Measurements from ENCODE around the gene ERMARD.

ERMARD gene

GRCh38 chr6:169803816-169804340 is 52.5 kb downstream of the ERMARD start:
- no peak for DNase-seq

- DNase-seq, result no peak
These were observed 53.0 kb downstream of the ERMARD start for GRCh38 chr6:169804427-169804826.

GRCh38 chr6:169805242-169805838 is 53.9 kb downstream of the ERMARD start:
- no peak for DNase-seq

GRCh38 chr6:169806701-169807100 is 55.3 kb downstream of the ERMARD start:
- no peak for DNase-seq

DNA sequence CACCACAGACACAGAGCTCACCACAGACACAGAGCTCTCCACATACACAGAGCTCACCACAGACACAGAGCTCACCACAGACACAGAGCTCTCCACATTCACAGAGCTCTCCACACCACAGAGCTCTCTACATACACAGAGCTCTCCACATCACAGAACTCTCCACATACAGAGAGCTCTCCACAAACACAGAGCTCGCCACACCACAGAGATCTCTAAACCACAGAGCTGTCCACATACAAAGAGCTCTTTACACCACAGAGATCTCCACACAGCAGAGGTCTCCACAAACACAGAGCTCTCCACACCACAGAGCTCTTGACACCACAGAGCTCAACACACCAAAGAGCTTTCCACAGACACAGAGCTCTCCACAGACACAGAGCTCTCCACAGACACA is 55.8 kb downstream of the ERMARD start:
- no peak for DNase-seq

GRCh38 chr6:169807699-169808607 is 56.5 kb downstream of the ERMARD start:
- no peak for DNase-seq

DNA sequence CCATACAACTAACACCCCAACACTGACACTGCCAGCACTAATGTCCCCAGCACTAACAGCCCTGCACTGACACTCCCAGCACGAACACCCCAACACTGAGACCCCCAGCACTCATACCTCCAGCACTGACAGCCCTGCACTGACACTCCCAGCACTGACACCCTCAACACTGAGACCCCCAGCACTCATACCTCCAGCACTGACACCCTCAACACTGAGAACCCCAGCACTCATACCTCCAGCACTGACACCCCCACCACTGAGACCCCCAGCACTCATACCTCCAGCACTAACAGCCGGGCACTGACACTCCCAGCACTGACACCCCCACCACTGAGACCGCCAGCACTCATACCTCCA is 57.2 kb downstream of the ERMARD start:
- no peak for DNase-seq

DNA sequence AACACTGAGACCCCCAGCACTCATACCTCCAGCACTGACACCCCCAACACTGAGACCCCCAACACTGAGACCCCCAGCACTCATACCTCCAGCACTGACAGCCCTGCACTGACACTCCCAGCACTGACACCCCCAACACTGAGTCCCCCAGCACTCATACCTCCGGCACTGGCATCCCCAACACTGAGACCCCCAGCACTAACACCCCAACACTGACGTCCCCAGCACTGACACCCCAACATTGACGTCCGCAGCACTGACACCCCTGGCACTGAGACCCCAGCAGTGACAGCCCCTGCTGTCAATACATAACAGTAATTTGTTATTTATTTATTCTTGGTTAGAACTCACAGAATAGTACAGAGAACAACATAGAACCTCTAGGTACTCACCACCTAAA is 58.0 kb downstream of the ERMARD start:
- no peak for DNase-seq

DNA sequence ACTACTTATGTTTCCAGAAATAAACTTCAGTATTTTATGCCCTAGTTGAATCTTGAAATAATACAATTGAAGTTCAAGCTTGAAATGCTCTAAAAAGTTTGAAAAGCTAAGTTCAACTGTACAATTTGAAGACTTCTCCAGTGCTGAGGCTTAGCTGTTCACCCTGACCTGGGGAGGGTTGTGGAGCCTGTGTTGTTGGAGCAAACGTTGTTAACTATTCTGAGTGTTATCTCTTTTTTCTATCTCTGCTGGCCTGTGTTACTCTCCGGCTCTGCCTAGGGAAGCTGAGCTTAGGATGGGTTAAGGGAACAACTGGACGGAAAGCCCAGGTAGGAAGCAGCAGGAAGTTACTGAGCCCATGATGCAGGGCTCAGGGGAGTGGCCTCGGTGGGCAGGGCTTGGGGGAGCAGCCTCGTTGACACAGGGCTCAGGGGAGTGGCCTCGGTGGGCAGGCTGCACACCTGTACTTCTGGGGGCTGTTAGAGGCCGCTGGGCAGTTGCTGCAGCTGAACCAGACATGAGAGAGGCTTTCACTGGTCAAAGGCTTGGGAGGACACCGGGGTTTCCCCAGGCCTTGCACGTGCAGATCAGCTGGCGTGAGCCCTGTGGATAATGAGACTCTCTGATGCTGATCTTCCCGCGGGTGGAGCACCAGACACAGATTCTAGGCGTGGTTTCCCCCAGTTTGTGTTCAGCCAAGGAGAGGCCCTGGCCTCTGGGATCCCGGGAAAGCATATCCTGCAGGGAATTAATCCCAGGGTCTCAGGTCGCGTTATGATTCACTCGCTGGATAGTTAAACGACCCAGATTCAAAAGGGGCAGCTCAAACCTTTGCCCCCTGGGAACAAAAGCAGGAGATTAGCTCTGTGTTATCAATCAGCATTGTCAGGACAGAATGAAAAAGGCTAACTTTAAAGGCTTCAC is 58.9 kb downstream of the ERMARD start:
- DNase-seq, result no peak

DNA sequence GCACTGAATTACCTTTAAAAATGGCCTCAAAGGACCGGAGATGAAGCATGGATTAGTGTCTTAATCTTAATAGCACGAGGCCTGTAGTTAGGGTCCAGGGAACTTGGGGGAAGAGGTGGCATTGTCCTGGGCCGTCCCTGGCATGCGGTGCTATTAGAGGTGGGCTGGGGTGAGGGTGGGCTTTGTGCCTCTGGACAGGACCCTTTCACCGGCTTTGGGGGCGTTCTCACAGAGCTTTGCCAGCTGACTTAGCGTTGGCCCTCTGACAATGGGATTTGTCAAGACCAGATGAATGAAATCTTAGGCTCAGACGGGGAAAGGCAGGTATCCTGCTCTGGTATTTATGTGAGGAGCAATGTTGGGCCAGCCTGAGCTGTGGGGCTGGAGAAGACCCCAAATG is 59.6 kb downstream of the ERMARD start:
- DNase-seq, result no peak

DNA sequence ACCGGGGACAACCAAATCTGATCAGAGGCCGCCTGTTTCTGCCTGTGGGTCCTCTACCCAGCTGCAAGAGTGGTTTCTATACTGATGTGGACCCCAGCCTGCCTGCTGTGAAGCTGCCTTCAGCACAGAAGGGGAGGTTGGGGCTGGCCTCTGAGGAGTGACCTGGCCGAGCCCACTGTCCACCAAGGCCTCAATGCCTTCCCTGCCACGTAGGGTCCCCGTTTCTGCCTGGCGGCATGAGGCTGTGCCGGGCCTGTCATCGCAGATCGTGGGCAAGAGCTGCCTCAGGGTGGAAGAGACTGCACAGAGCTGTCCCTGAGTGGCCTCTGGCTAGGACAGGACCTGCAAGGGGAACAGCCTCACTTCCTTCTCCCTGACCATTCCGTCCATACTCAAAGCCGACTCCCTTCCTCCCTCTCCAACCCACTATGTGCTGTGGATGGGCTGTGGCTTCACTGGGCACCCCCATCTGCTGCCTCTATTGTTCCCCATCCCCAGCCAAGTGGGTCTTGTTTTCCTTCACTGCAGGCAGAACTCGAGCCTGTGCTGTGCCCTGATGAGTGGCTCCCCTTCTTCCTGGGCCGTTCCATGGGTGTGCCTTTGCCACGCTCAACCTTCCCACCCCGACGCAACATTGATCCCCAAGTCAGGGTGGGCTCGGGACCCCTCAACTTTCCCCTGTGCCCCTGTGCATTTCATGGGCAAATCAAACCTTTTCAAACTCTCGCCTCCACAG is 60.3 kb downstream of the ERMARD start:
- no peak for DNase-seq

DNA sequence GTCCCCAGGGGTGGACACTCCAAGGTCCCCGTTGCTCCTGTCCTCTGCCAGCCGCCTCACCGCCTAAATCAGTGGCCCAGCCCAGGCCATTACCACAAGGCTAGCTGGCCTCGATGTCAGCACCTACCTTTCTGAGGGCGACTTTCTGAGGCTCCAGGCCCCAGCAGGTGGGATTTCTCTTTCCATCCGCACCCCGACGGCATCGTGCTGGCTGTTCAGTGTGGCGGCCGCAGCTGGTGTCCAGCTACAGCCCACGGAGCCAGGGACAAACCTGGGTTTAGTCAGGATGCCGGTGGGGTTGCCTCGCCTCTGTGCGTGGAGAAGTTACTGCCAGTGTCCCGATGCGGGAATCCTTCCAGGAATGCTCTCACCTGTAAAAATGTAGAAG is 60.8 kb downstream of the ERMARD start:
- DNase-seq, result no peak

GRCh38 chr6:169813969-169814368 is 62.5 kb downstream of the ERMARD start:
- no peak for DNase-seq

GRCh38 chr6:169816054-169816453 is 64.6 kb downstream of the ERMARD start:
- DNase-seq, result no peak

DNA sequence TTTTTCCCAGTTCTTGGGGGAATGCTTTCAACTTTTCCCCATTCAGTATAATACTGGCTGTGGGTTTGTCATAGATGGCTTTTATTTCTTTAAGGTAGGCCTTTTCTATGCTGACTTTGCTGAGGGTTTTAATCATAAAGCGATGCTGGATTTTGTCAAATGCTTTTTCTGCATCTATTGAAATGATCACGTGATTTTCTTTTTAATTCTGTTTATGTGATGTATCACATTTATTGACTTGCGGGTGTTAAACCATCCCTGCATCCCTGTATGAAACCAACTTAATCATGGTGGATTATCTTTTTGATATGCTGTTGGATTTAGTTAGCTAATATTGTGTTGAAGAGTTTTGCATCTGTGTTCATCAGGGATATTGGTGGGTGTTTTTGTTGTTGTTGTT is 65.6 kb downstream of the ERMARD start:
- no peak for DNase-seq

DNA sequence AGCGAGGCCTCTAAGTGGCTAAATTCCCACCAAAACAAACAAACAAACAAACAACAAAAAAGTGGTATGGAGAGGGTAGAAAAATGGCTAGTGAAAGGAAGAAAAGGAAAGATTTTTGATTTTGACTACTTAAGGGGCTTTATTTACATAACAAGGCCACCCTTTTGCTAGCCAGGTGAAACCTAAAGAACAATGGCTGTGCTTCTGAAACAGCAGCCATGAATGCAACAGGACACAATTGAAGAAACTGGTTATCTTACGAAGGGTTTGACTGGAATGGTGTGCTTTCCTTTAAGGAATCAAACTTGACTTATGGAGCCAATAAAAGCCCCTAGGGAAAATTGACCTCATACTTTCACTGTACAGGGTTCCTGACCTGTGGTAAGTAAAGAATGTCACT is 68.9 kb downstream of the ERMARD start:
- DNase-seq, result no peak

DNA sequence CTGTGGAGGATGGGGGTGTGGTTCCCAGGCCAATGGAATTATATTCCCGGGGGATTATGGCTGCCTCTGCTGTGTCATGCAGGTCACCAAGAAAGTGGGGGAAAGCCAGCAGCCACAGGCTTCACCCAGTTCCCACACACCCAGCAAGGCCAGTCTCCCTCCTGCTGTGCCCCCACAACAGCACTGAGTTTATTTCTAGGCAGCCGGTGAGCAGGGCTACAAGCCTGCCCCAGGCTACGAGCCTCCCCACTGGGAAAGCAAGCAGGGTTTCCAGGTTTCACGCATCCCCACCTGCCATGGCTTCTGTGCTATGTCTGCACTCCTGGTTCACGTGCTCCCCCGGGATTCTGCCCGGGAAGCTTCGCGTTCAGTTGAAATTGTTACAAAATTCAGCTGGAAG is 72.6 kb downstream of the ERMARD start:
- DNase-seq, result no peak

DNA sequence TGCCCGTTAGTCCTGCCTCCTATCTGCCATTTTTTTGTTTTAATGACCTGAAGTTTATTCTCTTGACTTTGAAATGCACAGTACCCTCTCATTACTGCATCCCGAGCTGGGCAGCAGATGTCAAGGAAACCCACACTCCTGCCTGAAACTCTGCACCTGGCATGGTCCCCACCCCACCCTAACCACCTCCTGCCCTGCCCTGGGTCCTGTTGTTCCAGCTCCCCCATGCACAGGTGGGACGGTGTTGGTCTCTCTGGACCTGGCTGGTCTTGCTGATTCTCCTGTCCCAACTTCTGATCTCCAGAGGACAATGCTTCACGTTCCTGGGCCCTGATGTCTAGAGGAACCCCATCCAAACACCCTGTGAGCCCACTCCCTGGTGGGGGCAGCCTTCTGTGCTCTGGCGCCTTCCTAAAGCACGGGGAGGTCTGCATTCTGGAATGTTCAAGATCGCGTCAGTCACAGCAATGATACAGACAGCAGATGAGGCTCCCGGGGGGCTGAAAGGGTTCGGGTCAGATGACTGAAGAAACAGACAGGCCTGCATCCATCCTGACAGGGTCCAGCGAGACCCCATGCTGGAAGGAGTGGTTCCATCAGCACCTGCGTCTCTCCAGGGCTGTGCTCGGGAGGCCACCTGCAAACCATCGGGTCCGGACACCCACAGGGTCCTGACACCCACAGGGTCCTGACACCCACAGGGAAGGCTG is 73.6 kb downstream of the ERMARD start:
- no peak for DNase-seq

DNA sequence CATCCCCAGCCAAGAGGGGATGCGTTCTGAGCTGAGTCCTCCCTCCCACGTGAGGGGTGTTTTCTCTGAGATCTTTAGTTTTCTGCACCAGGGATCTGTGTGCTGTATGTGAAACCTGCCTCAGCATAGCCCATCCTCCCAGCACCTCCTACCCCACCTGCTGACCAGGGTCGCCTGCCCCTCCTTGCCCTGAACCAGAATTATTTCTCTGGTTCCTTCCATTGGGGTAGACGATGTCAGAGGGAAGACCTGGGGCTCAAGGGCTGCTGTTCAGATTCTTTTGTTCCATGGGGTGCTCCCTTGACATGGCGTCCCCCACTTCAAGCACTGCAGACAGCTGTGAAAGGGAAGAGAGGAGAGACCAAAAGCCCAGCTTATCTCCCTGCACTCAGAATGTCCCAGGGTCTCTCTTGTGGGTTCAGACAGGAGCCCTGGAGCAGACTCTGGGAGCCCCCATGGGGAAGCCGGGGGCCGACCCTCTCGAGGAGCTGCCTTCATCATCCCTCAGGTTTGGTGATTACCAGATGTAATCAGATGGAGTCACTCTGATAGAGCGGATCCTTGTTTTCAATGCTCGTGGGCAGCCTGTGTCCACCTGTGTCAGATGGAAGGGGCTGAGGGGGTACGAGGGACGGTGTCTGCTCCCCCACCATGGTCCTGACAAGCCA is 74.3 kb downstream of the ERMARD start:
- DNase-seq, result no peak

GRCh38 chr6:169826697-169827096 is 75.3 kb downstream of the ERMARD start:
- DNase-seq, result no peak

- no peak for DNase-seq
These were observed 75.9 kb downstream of the ERMARD start for GRCh38 chr6:169827290-169827717.

Measured in NCI-H1694 (cell line).